ENCODE results near the gene TMEM163. TPM values are rescaled to one million over a fixed set of nuclear protein-coding genes. Genes with fewer than 3 reads are reported as not detected.

Gene TMEM163
- total and polyA plus RNA-seq, 2 experiments from 2014 or later: 1.1 TPM

DNA sequence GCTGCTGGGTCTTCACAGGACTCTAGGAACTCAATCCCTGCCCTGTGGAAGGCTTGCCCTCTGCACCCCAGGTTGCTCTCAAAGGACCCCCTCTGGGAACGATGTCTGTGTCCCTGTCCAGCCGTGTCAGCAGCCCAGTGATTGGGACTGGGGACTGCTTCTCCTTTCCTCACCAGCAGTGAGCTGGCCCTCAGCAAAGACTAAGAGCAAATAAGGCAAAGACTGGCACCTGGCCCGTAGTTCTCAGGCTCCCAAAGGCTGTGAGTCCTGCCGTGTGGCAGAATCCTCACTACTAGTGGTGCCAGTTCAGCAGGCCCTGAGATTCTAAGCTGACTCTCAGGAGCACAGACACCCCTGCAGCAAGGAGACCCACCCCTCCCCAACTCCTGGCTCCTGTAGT, 47.8 kb downstream of the TMEM163 start:
- Histone ChIP-seq H3K27me3 (peaks cover 3% of the 10 kb centered on the region), H2AFZ (no peak overlapping the region), H3K4me3 (no peak overlapping the region), H3K9me2 (replicated peaks; ENCODE audit: insufficient read depth) (no peaks in the 10 kb centered on the region), H3K27ac (no peak overlapping the region), H3K36me3 (replicated peaks; ENCODE audit: insufficient read depth, low read depth) (no peaks in the 10 kb centered on the region), H3K4me1 (ENCODE audit: insufficient read depth) (peaks cover 4% of the 10 kb centered on the region), H3K9me3 (ENCODE audit: low read depth) (no peaks in the 10 kb centered on the region), H3K4me2 (no peak overlapping the region), H3K79me2 (no peaks in the 10 kb centered on the region), H4K20me1 (ENCODE audit: insufficient read depth, poor library complexity, severe bottlenecking) (no peaks in the 10 kb centered on the region)
- WGBS (ENCODE audit: low lambda C conversion rate, missing lambda C conversion rate): 51% methylated on average over 4 of the region's 4 CpGs
- no peak for DNase-seq (ENCODE audit: low spot score)
- TF ChIP-seq EZH2 (IDR thresholded peaks at IDR 0.05; ENCODE audit: borderline replicate concordance) (no peak), EZH2phosphoT487 (IDR thresholded peaks at IDR 0.05; ENCODE audit: low read depth, severe bottlenecking, unreplicated experiment) (no peak)
- TF ChIP-seq, protein P1, sequence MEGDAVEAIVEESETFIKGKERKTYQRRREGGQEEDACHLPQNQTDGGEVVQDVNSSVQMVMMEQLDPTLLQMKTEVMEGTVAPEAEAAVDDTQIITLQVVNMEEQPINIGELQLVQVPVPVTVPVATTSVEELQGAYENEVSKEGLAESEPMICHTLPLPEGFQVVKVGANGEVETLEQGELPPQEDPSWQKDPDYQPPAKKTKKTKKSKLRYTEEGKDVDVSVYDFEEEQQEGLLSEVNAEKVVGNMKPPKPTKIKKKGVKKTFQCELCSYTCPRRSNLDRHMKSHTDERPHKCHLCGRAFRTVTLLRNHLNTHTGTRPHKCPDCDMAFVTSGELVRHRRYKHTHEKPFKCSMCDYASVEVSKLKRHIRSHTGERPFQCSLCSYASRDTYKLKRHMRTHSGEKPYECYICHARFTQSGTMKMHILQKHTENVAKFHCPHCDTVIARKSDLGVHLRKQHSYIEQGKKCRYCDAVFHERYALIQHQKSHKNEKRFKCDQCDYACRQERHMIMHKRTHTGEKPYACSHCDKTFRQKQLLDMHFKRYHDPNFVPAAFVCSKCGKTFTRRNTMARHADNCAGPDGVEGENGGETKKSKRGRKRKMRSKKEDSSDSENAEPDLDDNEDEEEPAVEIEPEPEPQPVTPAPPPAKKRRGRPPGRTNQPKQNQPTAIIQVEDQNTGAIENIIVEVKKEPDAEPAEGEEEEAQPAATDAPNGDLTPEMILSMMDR (IDR thresholded peaks at IDR 0.05; ENCODE audit: poor library complexity): no peak

DNA sequence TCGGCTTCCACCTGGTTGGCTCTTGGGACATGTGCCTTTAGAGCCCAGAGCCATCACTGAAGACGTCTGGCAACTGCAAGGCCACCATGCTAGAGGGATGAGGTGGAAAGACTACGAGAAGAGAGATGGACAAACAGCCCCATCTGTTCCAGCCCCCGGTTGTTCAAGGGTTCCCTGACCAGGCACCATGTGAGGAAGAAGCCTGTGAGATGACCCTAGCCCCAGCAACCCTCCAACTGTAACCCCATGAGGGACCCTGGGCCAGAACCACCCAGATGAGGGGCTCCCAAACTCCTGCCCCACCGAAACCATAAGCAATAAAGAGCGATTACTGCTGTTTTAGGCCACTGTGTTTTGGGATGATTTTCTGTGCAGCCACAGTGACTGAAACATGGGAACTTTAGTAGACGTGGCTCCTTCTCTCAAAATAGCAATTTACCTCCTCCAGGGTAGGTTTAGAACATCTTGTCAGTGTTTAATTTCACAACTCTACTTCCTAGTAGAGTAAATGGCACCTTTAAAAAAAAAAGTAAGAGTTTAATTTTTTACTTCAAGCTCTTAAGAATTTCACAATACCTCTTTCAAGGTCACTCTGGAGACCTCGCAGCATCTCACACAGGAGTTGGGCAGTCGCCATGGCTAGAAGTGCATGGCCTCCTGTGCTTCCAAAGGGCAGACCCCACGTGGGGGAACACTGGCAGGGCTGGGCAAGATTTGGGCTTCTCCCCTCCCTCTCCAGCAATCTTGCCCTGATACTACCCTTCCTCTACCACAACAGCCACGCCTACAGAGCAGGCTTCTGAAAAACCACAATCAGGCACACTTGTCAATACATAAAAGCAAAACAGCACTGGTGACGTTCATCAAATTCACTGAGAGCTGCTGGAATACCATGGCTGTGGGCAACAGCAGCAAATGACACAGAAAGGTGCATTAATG, 48.8 kb downstream of the TMEM163 start:
- peak overlapping the region; percentile 23 for H3K27ac ChIP-seq
- H3K4me3 ChIP-seq: no peak overlapping the region
- WGBS (ENCODE audit: low lambda C conversion rate, missing lambda C conversion rate): 79% methylated on average over 12 of the region's 12 CpGs
- H3K79me2 ChIP-seq: no peaks in the 10 kb centered on the region
- H3K4me1 ChIP-seq (ENCODE audit: insufficient read depth): peaks cover 4% of the 10 kb centered on the region
- H3K27me3 ChIP-seq: peaks cover 3% of the 10 kb centered on the region
- H3K4me2 ChIP-seq: no peak overlapping the region
- no peak overlapping the region for H2AFZ ChIP-seq
- TF ChIP-seq EZH2 (IDR thresholded peaks at IDR 0.05; ENCODE audit: borderline replicate concordance) (no peak), EZH2phosphoT487 (IDR thresholded peaks at IDR 0.05; ENCODE audit: low read depth, severe bottlenecking, unreplicated experiment) (no peak)
- TF ChIP-seq, protein P1 (IDR thresholded peaks at IDR 0.05; ENCODE audit: poor library complexity): no peak
- H4K20me1 ChIP-seq (ENCODE audit: insufficient read depth, poor library complexity, severe bottlenecking): no peaks in the 10 kb centered on the region
- no peaks in the 10 kb centered on the region for H3K36me3 ChIP-seq (replicated peaks; ENCODE audit: insufficient read depth, low read depth)
- no peak for DNase-seq (ENCODE audit: low spot score)
- H3K9me2 ChIP-seq (replicated peaks; ENCODE audit: insufficient read depth): no peaks in the 10 kb centered on the region
- no peaks in the 10 kb centered on the region for H3K9me3 ChIP-seq (ENCODE audit: low read depth)

DNA sequence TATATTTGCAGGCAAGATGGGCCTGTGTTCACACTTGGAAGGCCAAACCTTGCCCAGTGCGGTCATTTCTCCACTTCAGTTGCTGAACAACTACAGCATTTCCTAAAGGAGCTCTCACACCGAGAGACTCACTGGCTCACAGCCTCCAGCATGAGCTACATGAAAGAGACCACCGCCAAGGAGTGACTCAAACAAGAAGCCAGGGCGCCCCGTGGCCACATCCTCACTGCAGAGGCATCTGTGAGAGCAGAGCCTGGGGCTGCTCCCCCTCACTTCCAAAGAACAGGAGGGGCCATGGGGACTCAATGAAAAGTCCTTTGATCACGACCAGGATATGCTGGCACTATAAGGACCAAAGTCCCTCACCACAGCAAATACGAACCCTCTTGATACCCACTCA, 50.0 kb downstream of the TMEM163 start:
- peaks cover 3% of the 10 kb centered on the region for H3K27me3 ChIP-seq
- H3K27ac ChIP-seq: no peak overlapping the region

More for the DNA sequence above, 50.0 kb downstream of the TMEM163 start:
- Histone ChIP-seq H3K4me1 (ENCODE audit: insufficient read depth) (peaks cover 4% of the 10 kb centered on the region), H3K9me2 (replicated peaks; ENCODE audit: insufficient read depth) (no peaks in the 10 kb centered on the region), H3K4me2 (no peak overlapping the region), H3K36me3 (replicated peaks; ENCODE audit: insufficient read depth, low read depth) (no peaks in the 10 kb centered on the region), H3K9me3 (ENCODE audit: low read depth) (no peaks in the 10 kb centered on the region), H2AFZ (no peak overlapping the region), H3K79me2 (no peaks in the 10 kb centered on the region), H3K4me3 (no peak overlapping the region), H4K20me1 (ENCODE audit: insufficient read depth, poor library complexity, severe bottlenecking) (no peaks in the 10 kb centered on the region)
- TF ChIP-seq EZH2phosphoT487 (IDR thresholded peaks at IDR 0.05; ENCODE audit: low read depth, severe bottlenecking, unreplicated experiment): no peak
- TF ChIP-seq EZH2 (IDR thresholded peaks at IDR 0.05; ENCODE audit: borderline replicate concordance): no peak
- TF ChIP-seq, protein P1 (IDR thresholded peaks at IDR 0.05; ENCODE audit: poor library complexity): no peak
- no peak for DNase-seq (ENCODE audit: low spot score)
- 79% methylated on average over 7 of the region's 7 CpGs for WGBS (ENCODE audit: low lambda C conversion rate, missing lambda C conversion rate)

All from hepatocyte (in vitro differentiated cells).